HEK293 (cell line): ENCODE results near the gene TMF1.

Source experiments
- CTCF ChIA-PET: fragments of 350-600 bp; formaldehyde crosslinking; extraction: SDS; loops from one replicate; lab custom pipeline; 2021; ENCODE audit warnings: antibody characterized with exemption; lab: Yijun Ruan, JAX
- POLR2A ChIA-PET: fragments of 300-600 bp; formaldehyde crosslinking; extraction: SDS; loops from one replicate; lab custom pipeline; 2020; ENCODE audit warnings: antibody characterized with exemption, inconsistent platforms; lab: Yijun Ruan, JAX
- H3K27ac ChIP-seq: fragments of 200-500 bp; sonication (Bioruptor generic); 2 replicates; pipeline ENCODE4 v1.5.1; 2014; ENCODE audit warnings: low read depth, low read length, control low read depth, inconsistent platforms; ENCODE audit errors: extremely low read depth
- H3K36me3 ChIP-seq, 2 experiments: fragments of 200-500 bp in 1 of 2; sonication (Bioruptor generic) in 1 of 2; 1 replicate in 1 of 2; 2 replicates in 1 of 2; pipeline ENCODE4 v1.5.1; 2014 to 2017; ENCODE audit warnings: inconsistent platforms in 2 of 2, low read length in 2 of 2; ENCODE audit not compliant: control insufficient read depth in 2 of 2, insufficient read depth in 1 of 2
- H3K4me1 ChIP-seq: fragments of 200-500 bp; sonication (Bioruptor generic); 2 replicates; pipeline ENCODE4 v1.5.1; 2014; ENCODE audit warnings: mild to moderate bottlenecking, low read length, inconsistent platforms; ENCODE audit not compliant: control insufficient read depth, insufficient read depth
- H3K4me3 ChIP-seq: 2 replicates; pipeline ENCODE4 v1.5.1; 2011; ENCODE audit warnings: low read depth, mild to moderate bottlenecking, control low read depth, low read length, moderate library complexity
- H3K9me3 ChIP-seq: fragments of 200-500 bp; sonication (Bioruptor generic); 2 replicates; pipeline ENCODE4 v1.5.1; 2014; ENCODE audit warnings: low read depth, low read length, inconsistent platforms; ENCODE audit not compliant: control insufficient read depth, insufficient read depth
- BCL11B ChIP-seq: fragments of 450-650 bp; formaldehyde crosslinking; IDR thresholded peaks from 2 replicates; pipeline ENCODE4 v1.5.1; 2016; ENCODE audit warnings: low read depth, missing biosample characterization, missing genetic modification characterization
- GLI4 ChIP-seq: fragments of 450-650 bp; formaldehyde crosslinking; IDR thresholded peaks from 2 replicates; pipeline ENCODE4 v1.5.1; 2016; ENCODE audit warnings: missing biosample characterization, missing genetic modification characterization
- HOXC10 ChIP-seq: sonication (generic); formaldehyde crosslinking; IDR thresholded peaks from 2 replicates; pipeline ENCODE4 v1.8.1; 2023; ENCODE audit warnings: mild to moderate bottlenecking, missing genetic modification reagents
- KLF16 ChIP-seq: fragments of 450-650 bp; formaldehyde crosslinking; IDR thresholded peaks from 2 replicates; pipeline ENCODE4 v1.5.1; 2017; ENCODE audit warnings: missing biosample characterization, missing genetic modification characterization
- OVOL3 ChIP-seq: fragments of 450-650 bp; formaldehyde crosslinking; IDR thresholded peaks from 2 replicates; pipeline ENCODE4 v1.5.1; 2016; ENCODE audit warnings: missing biosample characterization, missing genetic modification characterization
- SCRT1 ChIP-seq: fragments of 450-650 bp; formaldehyde crosslinking; IDR thresholded peaks from 2 replicates; pipeline ENCODE4 v1.5.1; 2016; ENCODE audit warnings: missing biosample characterization, missing genetic modification characterization, borderline replicate concordance
- SP2 ChIP-seq: fragments of 450-650 bp; formaldehyde crosslinking; IDR thresholded peaks from 2 replicates; pipeline ENCODE4 v1.5.1; 2016; ENCODE audit warnings: missing biosample characterization, missing genetic modification characterization
- TCF7L2 ChIP-seq: IDR thresholded peaks from 2 replicates; pipeline ENCODE4 v1.6.1; 2011; ENCODE audit warnings: low read depth, mild to moderate bottlenecking, inconsistent platforms, low read length, moderate library complexity, borderline replicate concordance
- ZBTB1 ChIP-seq: fragments of 450-650 bp; formaldehyde crosslinking; IDR thresholded peaks from 2 replicates; pipeline ENCODE4 v1.5.1; 2016; ENCODE audit warnings: missing biosample characterization, missing genetic modification characterization
- ZBTB11 ChIP-seq: fragments of 450-650 bp; formaldehyde crosslinking; conservative IDR thresholded peaks from 2 replicates; pipeline ENCODE4 v1.5.1; 2016; ENCODE audit warnings: low read depth, missing biosample characterization, missing genetic modification characterization
- ZBTB6 ChIP-seq: fragments of 450-650 bp; formaldehyde crosslinking; IDR thresholded peaks from 2 replicates; pipeline ENCODE4 v1.5.1; 2017; ENCODE audit warnings: missing biosample characterization, missing genetic modification characterization
- ZIC2 ChIP-seq: fragments of 450-650 bp; formaldehyde crosslinking; IDR thresholded peaks from 2 replicates; pipeline ENCODE4 v1.5.1; 2016; ENCODE audit warnings: missing biosample characterization, missing genetic modification characterization
- ZNF10 ChIP-seq: fragments of 450-650 bp; formaldehyde crosslinking; IDR thresholded peaks from 2 replicates; pipeline ENCODE4 v1.5.1; 2017; ENCODE audit warnings: missing biosample characterization, missing genetic modification characterization
- ZNF16 ChIP-seq: fragments of 450-650 bp; formaldehyde crosslinking; IDR thresholded peaks from 2 replicates; pipeline ENCODE4 v1.5.1; 2016; ENCODE audit warnings: low read depth, missing biosample characterization, missing genetic modification characterization
- ZNF354C ChIP-seq: fragments of 450-650 bp; formaldehyde crosslinking; IDR thresholded peaks from 2 replicates; pipeline ENCODE4 v1.5.1; 2016; ENCODE audit warnings: missing biosample characterization, missing genetic modification characterization, low read depth, borderline replicate concordance
- ZNF366 ChIP-seq: fragments of 450-650 bp; formaldehyde crosslinking; conservative IDR thresholded peaks from 2 replicates; pipeline ENCODE4 v1.5.1; 2016; ENCODE audit warnings: missing biosample characterization, missing genetic modification characterization
- ZNF398 ChIP-seq: fragments of 450-650 bp; formaldehyde crosslinking; IDR thresholded peaks from 2 replicates; pipeline ENCODE4 v1.5.1; 2017; ENCODE audit warnings: missing biosample characterization, missing genetic modification characterization
- ZNF48 ChIP-seq: fragments of 450-650 bp; formaldehyde crosslinking; IDR thresholded peaks from 2 replicates; pipeline ENCODE4 v1.5.1; 2016; ENCODE audit warnings: missing biosample characterization, missing genetic modification characterization
- ZNF529 ChIP-seq: fragments of 450-650 bp; formaldehyde crosslinking; IDR thresholded peaks from 2 replicates; pipeline ENCODE4 v1.5.1; 2017; ENCODE audit warnings: missing genetic modification characterization, missing biosample characterization; ENCODE audit not compliant: insufficient replicate concordance
- ZNF626 ChIP-seq: fragments of 450-650 bp; sonication (Bioruptor Pico); formaldehyde crosslinking; IDR thresholded peaks from 2 replicates; pipeline ENCODE4 v1.5.1; 2018; ENCODE audit warnings: missing biosample characterization, missing genetic modification characterization, inconsistent platforms
- ZNF704 ChIP-seq: fragments of 450-650 bp; formaldehyde crosslinking; IDR thresholded peaks from 2 replicates; pipeline ENCODE4 v1.5.1; 2016; ENCODE audit warnings: missing biosample characterization, missing genetic modification characterization
- ZNF776 ChIP-seq: fragments of 450-650 bp; formaldehyde crosslinking; IDR thresholded peaks from 2 replicates; pipeline ENCODE4 v1.5.0; 2017; ENCODE audit warnings: missing biosample characterization, missing genetic modification characterization, borderline replicate concordance
- ZNF792 ChIP-seq: fragments of 450-650 bp; formaldehyde crosslinking; IDR thresholded peaks from 2 replicates; pipeline ENCODE4 v1.5.1; 2016; ENCODE audit warnings: missing biosample characterization, missing genetic modification characterization
- ZSCAN18 ChIP-seq: fragments of 450-650 bp; formaldehyde crosslinking; IDR thresholded peaks from 2 replicates; pipeline ENCODE4 v1.5.1; 2016; ENCODE audit warnings: missing biosample characterization, missing genetic modification characterization
- TF ChIP-seq, protein P1 (sequence below): fragments of 450-650 bp; formaldehyde crosslinking; IDR thresholded peaks from 2 replicates; pipeline ENCODE4 v1.5.1; 2016; ENCODE audit warnings: missing biosample characterization, missing genetic modification characterization
- TF ChIP-seq, protein P2 (sequence below): fragments of 450-650 bp; formaldehyde crosslinking; IDR thresholded peaks from 2 replicates; pipeline ENCODE4; 2016; ENCODE audit warnings: missing biosample characterization, missing genetic modification characterization

The TMF1 gene

GRCh38 chr3:68999605-69000004 is 52.5 kb downstream of the TMF1 start:
- TF ChIP-seq BCL11B (no peak), ZNF776 (tag by site-specific recombination) (no peak), ZIC2 (tag by site-specific recombination) (no peak), ZNF626 (tag by site-specific recombination) (no peak), ZNF398 (tag by site-specific recombination) (no peak), ZNF16 (tag by site-specific recombination) (no peak), ZNF529 (tag by site-specific recombination) (no peak), KLF16 (no peak), ZNF366 (tag by site-specific recombination) (no peak), ZNF792 (tag by site-specific recombination) (no peak), TCF7L2 (no peak), ZNF48 (tag by site-specific recombination) (no peak), ZNF354C (tag by site-specific recombination) (no peak), ZBTB6 (tag by site-specific recombination) (no peak), ZSCAN18 (tag by site-specific recombination) (no peak), ZBTB1 (tag by site-specific recombination) (no peak)
- TF ChIP-seq, protein P1, sequence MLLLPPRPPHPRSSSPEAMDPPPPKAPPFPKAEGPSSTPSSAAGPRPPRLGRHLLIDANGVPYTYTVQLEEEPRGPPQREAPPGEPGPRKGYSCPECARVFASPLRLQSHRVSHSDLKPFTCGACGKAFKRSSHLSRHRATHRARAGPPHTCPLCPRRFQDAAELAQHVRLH: no peak
- CTCF ChIA-PET: interaction anchor here (1.0 kb wide), 1 partner anchor 257 kb away, joined by 4 read pairs; no protein-coding TSS in a partner anchor
- POLR2A ChIA-PET: no interaction called here
- H3K4me1 ChIP-seq: no peaks in the 10 kb centered on the region
- H3K9me3 ChIP-seq: no peaks in the 10 kb centered on the region
- H3K27ac ChIP-seq: no peak overlapping the region
- H3K36me3 ChIP-seq: peaks cover 6 to 72% of the 10 kb centered on the region in 2 experiments; a peak in 2 of 3 replicates
- no peak overlapping the region for H3K4me3 ChIP-seq

GRCh38 chr3:68999158-68999557 is 53.0 kb downstream of the TMF1 start:
- no peak overlapping the region for H3K4me3 ChIP-seq
- no peak overlapping the region for H3K27ac ChIP-seq
- no peaks in the 10 kb centered on the region for H3K4me1 ChIP-seq
- H3K9me3 ChIP-seq: no peaks in the 10 kb centered on the region
- H3K36me3 ChIP-seq: peaks cover 4 to 72% of the 10 kb centered on the region in 2 experiments; a peak in 2 of 3 replicates
- ChIA-PET CTCF (interaction anchor here (1.0 kb wide), 1 partner anchor 257 kb away, joined by 4 read pairs; no protein-coding TSS in a partner anchor), POLR2A (no interaction called here)
- TF ChIP-seq SP2 (tag by site-specific recombination): no peak
- TF ChIP-seq ZBTB11 (tag by site-specific recombination): no peak
- TF ChIP-seq OVOL3: no peak
- TF ChIP-seq, protein P2, sequence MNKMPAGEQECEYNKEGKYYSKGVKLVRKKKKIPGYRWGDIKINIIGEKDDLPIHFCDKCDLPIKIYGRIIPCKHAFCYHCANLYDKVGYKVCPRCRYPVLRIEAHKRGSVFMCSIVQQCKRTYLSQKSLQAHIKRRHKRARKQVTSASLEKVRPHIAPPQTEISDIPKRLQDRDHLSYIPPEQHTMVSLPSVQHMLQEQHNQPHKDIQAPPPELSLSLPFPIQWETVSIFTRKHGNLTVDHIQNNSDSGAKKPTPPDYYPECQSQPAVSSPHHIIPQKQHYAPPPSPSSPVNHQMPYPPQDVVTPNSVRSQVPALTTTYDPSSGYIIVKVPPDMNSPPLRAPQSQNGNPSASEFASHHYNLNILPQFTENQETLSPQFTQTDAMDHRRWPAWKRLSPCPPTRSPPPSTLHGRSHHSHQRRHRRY (tag by site-specific recombination): no peak
- TF ChIP-seq ZNF704: no peak
- TF ChIP-seq ZNF10 (tag by site-specific recombination): no peak
- no peak for TF ChIP-seq GLI4 (tag by site-specific recombination)
- no peak for TF ChIP-seq SCRT1 (tag by site-specific recombination)
- TF ChIP-seq HOXC10 (CRISPR knock-in tag): no peak
